ENCODE data around the gene ARRB1. TPM values are rescaled to one million over a fixed set of nuclear protein-coding genes. Genes with fewer than 3 reads are reported as not detected.
A peak's percentile ranks its signal among the peaks of the same experiment; 100 is the strongest.

The ARRB1 gene
- total RNA-seq, 1 experiment from 2014 or later: 24.2 TPM

- no peaks in the 10 kb centered on the region for H3K9me2 ChIP-seq (ENCODE audit: insufficient read depth)
- no peaks in the 10 kb centered on the region for H3K27me3 ChIP-seq (ENCODE audit: insufficient read depth, low read length)
- no peaks in the 10 kb centered on the region for H3K79me2 ChIP-seq (ENCODE audit: insufficient read depth, low read length)
- peak overlapping the region; percentile 96 for H2AFZ ChIP-seq (ENCODE audit: low read depth, low read length, poor library complexity, severe bottlenecking)
- RAD21 ChIA-PET (ENCODE audit: low non-redundant PET in 1 of 2, low total read pairs in 2 of 2, uncharacterized antibody in 2 of 2, unreplicated experiment in 2 of 2): no interaction called here
- H3K4me1 ChIP-seq (ENCODE audit: control insufficient read depth in 1 of 2, insufficient read depth in 2 of 2, low read length in 2 of 2): peaks cover 12 to 21% of the 10 kb centered on the region in 2 experiments
- peak overlapping the region; percentile 65 for H3K4me2 ChIP-seq (ENCODE audit: low read length)
- H3K4me3 ChIP-seq (replicated peaks in 1 of 2; ENCODE audit: low read depth in 1 of 2, low read length in 2 of 2): no peak overlapping the region
- ATAC-seq: peak; percentile 55; the same call in 1 of the 2 replicates
- CTCF ChIA-PET: interaction anchor here (0.9 to 1.7 kb wide), 4 partner anchors 16 to 92 kb away, joined by 4 to 5 read pairs (median 4); no protein-coding TSS in a partner anchor
- POLR2A ChIA-PET: interaction anchor here (1.3 kb wide), 1 partner anchor 9 kb away, joined by 3 read pairs; no protein-coding TSS in a partner anchor
- H3K9ac ChIP-seq (ENCODE audit: low read length): peak overlapping the region; percentile 15; the same call in 1 of the 2 replicates
- TF ChIP-seq CBX3 (IDR thresholded peaks at IDR 0.05; ENCODE audit: low read depth): peak; percentile 53; the same call in 1 of the 2 replicates
- TF ChIP-seq, protein P1, sequence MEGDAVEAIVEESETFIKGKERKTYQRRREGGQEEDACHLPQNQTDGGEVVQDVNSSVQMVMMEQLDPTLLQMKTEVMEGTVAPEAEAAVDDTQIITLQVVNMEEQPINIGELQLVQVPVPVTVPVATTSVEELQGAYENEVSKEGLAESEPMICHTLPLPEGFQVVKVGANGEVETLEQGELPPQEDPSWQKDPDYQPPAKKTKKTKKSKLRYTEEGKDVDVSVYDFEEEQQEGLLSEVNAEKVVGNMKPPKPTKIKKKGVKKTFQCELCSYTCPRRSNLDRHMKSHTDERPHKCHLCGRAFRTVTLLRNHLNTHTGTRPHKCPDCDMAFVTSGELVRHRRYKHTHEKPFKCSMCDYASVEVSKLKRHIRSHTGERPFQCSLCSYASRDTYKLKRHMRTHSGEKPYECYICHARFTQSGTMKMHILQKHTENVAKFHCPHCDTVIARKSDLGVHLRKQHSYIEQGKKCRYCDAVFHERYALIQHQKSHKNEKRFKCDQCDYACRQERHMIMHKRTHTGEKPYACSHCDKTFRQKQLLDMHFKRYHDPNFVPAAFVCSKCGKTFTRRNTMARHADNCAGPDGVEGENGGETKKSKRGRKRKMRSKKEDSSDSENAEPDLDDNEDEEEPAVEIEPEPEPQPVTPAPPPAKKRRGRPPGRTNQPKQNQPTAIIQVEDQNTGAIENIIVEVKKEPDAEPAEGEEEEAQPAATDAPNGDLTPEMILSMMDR (IDR thresholded peaks at IDR 0.05 in 2 of 3, conservative IDR thresholded peaks at IDR 0.05 in 1 of 3; ENCODE audit: borderline replicate concordance in 1 of 3, insufficient read depth in 1 of 3, low read depth in 2 of 3, low read length in 2 of 3): no peak
- peak; percentile 54 for TF ChIP-seq FOSL1 (IDR thresholded peaks at IDR 0.05; ENCODE audit: low read depth)
- no peak for TF ChIP-seq YY1 (IDR thresholded peaks at IDR 0.05; ENCODE audit: extremely low read depth, insufficient replicate concordance, low read depth, low read length)
- TF ChIP-seq EGR1 (IDR thresholded peaks at IDR 0.05; ENCODE audit: low read depth): no peak
- peak; percentile 51 for TF ChIP-seq SP1 (IDR thresholded peaks at IDR 0.05; ENCODE audit: low read depth)
- TF ChIP-seq, protein P2, sequence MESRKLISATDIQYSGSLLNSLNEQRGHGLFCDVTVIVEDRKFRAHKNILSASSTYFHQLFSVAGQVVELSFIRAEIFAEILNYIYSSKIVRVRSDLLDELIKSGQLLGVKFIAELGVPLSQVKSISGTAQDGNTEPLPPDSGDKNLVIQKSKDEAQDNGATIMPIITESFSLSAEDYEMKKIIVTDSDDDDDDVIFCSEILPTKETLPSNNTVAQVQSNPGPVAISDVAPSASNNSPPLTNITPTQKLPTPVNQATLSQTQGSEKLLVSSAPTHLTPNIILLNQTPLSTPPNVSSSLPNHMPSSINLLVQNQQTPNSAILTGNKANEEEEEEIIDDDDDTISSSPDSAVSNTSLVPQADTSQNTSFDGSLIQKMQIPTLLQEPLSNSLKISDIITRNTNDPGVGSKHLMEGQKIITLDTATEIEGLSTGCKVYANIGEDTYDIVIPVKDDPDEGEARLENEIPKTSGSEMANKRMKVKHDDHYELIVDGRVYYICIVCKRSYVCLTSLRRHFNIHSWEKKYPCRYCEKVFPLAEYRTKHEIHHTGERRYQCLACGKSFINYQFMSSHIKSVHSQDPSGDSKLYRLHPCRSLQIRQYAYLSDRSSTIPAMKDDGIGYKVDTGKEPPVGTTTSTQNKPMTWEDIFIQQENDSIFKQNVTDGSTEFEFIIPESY (IDR thresholded peaks at IDR 0.05; ENCODE audit: extremely low read depth, insufficient replicate concordance, low read length): no peak
- no peak for TF ChIP-seq EZH2phosphoT487 (IDR thresholded peaks at IDR 0.05; ENCODE audit: borderline replicate concordance)
- 0 out of 2 replicates have a peak, but pooled peaks have one; percentile 16 for TF ChIP-seq MAX (IDR thresholded peaks at IDR 0.05)
- peak; percentile 54; the same call in 1 of the 2 replicates for TF ChIP-seq JUND (IDR thresholded peaks at IDR 0.05)
- intact Hi-C loops (cut with micrococcal nuclease): no loop called here
- BruUV-seq (replicated peaks): no TSS peak
- no peaks in the 10 kb centered on the region for H3K36me3 ChIP-seq (ENCODE audit: control insufficient read depth in 1 of 2, insufficient read depth in 2 of 2, low read length in 2 of 2)
- no peak overlapping the region for H3K27ac ChIP-seq (ENCODE audit: low read depth, low read length)
- no peaks in the 10 kb centered on the region for H4K20me1 ChIP-seq (ENCODE audit: insufficient read depth)
- DNase-seq (ENCODE audit: low read depth, low spot score): no peak
- H3K9me3 ChIP-seq (ENCODE audit: control insufficient read depth in 1 of 2, insufficient read depth in 1 of 2, low read depth in 1 of 2, low read length in 2 of 2): no peaks in the 10 kb centered on the region
Measured at GRCh38 chr11:75371949-75372876, 20.8 kb upstream of the ARRB1 start.
